ENCODE measurements around the gene PCDHGB6. TPM values are rescaled to one million over a fixed set of nuclear protein-coding genes. Genes with fewer than 3 reads are reported as not detected.
A peak's percentile ranks its signal among the peaks of the same experiment; 100 is the strongest.
"Not testable (repeated sequence)": the region's sequence is repeated elsewhere in the genome, so short reads cannot be mapped to it uniquely, and the experiment has no call there.

The PCDHGB6 gene
- total RNA-seq, 1 donor from 2014 or later, result 7.5 TPM

GRCh38 chr5:141409598-141410306, 1.9 kb downstream of the PCDHGB6 start:
- H3K9me3 ChIP-seq, result peaks cover 50% of the 10 kb centered on the region
- DNase-seq, result no peak
- no peaks in the 10 kb centered on the region for H3K4me1 ChIP-seq
- peaks cover 11% of the 10 kb centered on the region for H3K27me3 ChIP-seq
- no peak for ATAC-seq
- no peaks in the 10 kb centered on the region for H3K36me3 ChIP-seq
- intact Hi-C loops (cut with DNase I), result no loop called here
- H3K4me3 ChIP-seq, result no peak overlapping the region
- no peak overlapping the region for H3K27ac ChIP-seq
- TF ChIP-seq CTCF (IDR thresholded peaks at IDR 0.05), result no peak

DNA sequence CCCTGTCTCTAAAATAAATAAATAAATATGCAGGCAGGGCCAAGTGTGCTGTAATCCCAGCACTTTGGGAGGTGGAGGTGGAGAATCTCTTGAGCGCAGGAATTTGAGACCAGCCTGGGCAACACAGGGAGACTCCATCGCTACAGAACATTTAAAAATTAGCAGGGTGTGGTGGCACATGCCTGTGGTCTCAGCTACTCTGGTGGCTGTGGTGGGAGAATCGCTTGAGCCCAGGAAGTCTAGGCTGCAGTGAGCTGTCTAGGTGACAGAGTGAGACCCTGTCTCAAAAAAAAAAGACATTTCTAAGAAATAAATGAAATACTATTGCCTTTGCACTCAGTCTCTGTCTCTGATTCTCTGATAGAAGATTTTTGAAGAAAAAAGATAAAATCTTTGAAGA, 3.8 kb downstream of the PCDHGB6 start:
- intact Hi-C loops (cut with DNase I), result no loop called here
- Histone ChIP-seq H3K27me3 (peaks cover 11% of the 10 kb centered on the region), H3K9me3 (peaks cover 49% of the 10 kb centered on the region), H3K4me3 (no peak overlapping the region), H3K27ac (no peak overlapping the region), H3K36me3 (no peaks in the 10 kb centered on the region), H3K4me1 (no peaks in the 10 kb centered on the region)
- TF ChIP-seq CTCF (IDR thresholded peaks at IDR 0.05), result no peak
- no peak for DNase-seq
- ATAC-seq, result no peak

DNA sequence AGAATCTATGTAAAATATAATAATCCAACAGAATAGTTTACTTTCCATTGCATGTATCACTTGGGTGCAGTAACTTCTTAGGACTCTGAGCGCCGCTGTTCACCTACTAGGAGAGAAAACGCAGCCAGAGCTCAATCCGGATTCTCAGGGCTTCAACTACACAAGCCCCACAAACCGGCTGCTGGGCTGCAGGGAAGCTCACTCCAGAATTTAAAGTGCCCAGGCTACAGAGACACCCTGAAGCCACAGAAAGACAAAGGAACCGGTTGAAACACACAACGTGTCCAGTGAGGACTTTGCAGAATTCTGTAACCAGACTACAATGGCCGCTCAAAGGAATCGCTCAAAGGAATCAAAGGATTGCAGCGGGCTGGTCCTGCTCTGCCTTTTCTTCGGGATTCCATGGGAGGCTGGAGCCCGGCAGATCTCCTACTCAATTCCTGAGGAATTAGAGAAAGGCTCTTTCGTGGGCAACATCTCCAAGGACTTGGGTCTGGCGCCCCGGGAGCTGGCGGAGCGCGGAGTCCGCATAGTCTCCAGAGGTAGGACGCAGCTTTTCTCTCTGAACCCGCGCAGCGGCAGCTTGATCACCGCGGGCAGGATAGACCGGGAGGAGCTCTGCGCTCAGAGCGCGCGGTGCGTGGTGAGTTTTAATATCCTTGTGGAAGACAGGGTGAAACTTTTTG, 5.2 kb downstream of the PCDHGB6 start, which contains the start of gene PCDHGA10:
Gene PCDHGA10, plus strand, starts transcription at position 134 of the 686 bp plus-strand sequence. Its CDS starts 189 bp downstream, at position 323.
- peak; percentile 56 for TF ChIP-seq CTCF (IDR thresholded peaks at IDR 0.05)
- Histone ChIP-seq H3K9me3 (peaks cover 55% of the 10 kb centered on the region), H3K36me3 (no peaks in the 10 kb centered on the region), H3K4me3 (peak within 1 kb of the TSS; percentile 39), H3K27ac (no peak within 1 kb of the TSS), H3K27me3 (peaks cover 11% of the 10 kb centered on the region), H3K4me1 (no peaks in the 10 kb centered on the region)
- peak; percentile 79 for ATAC-seq
- intact Hi-C loops (cut with DNase I), result no loop called here
- DNase-seq, result no peak

DNA sequence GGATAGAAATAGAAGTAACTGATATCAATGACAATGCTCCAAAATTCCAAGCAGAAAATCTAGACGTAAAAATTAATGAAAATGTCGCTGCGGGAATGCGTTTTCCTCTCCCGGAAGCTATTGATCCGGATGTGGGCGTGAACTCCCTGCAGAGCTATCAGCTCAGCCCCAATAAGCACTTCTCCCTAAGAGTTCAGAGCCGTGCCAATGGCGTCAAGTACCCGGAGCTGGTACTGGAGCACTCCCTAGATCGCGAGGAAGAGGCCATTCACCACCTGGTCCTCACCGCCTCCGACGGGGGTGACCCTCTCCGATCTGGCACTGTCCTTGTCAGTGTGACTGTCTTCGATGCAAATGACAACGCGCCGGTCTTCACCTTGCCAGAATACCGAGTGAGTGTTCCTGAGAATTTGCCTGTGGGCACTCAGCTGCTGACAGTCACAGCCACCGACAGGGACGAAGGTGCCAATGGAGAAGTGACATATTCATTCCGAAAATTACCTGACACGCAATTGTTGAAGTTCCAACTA, 5.8 kb downstream of the PCDHGB6 start:
- peak overlapping the region; percentile 39 for H3K4me3 ChIP-seq
- H3K27ac ChIP-seq, result no peak overlapping the region
- H3K27me3 ChIP-seq, result peaks cover 11% of the 10 kb centered on the region
- intact Hi-C loops (cut with DNase I), result no loop called here
- DNase-seq (no peak), ATAC-seq (no peak)
- no peaks in the 10 kb centered on the region for H3K36me3 ChIP-seq
- TF ChIP-seq CTCF (IDR thresholded peaks at IDR 0.05), result no peak
- peaks cover 53% of the 10 kb centered on the region for H3K9me3 ChIP-seq
- no peaks in the 10 kb centered on the region for H3K4me1 ChIP-seq

- H3K27me3 ChIP-seq, result peaks cover 16% of the 10 kb centered on the region
- DNase-seq; H3K27ac ChIP-seq; H3K36me3 ChIP-seq; H3K4me1 ChIP-seq; intact Hi-C loops (cut with DNase I); ATAC-seq; H3K4me3 ChIP-seq: not testable (repeated sequence)
- peaks cover 53% of the 10 kb centered on the region for H3K9me3 ChIP-seq
These were observed 6.9 kb downstream of the PCDHGB6 start for GRCh38 chr5:141414548-141415274.

- H3K4me1 ChIP-seq; H3K4me3 ChIP-seq; H3K36me3 ChIP-seq; intact Hi-C loops (cut with DNase I); H3K27ac ChIP-seq; ATAC-seq; DNase-seq: not testable (repeated sequence)
- Histone ChIP-seq H3K27me3 (peaks cover 12% of the 10 kb centered on the region), H3K9me3 (peaks cover 55% of the 10 kb centered on the region)
These were observed 7.4 kb downstream of the PCDHGB6 start for GRCh38 chr5:141415275-141415618.

Data from upper lobe of right lung (tissue), 1 donor.